GM18520 (cell line): ENCODE results near the gene KANK2.

Source experiments
- ATAC-seq: cut with Tn5 transposase; IDR thresholded peaks from one replicate; pipeline ENCODE4 v1.9.1; 2021; ENCODE audit not compliant: unreplicated experiment

KANK2 gene

DNA sequence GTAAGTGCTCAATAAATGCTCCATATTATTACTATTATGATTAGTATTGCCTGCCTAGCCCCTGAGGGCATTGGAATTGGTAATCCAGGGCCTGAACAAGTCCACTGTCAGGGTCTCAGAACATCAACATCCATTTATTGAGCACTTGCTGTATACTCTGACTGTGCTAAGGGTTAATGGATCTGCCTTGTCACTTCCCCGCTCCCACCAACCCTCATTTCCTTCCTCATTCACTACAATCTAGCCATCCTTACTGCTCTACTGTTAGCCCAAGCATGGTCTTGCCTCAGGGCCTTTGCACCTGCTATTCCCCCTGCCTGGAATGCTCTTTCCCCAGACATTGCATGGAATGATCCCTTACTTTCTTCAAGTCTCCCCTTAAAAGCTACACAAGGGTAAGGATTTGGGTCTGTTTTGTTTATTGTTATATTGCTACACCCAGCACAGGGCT, 29.4 kb upstream of the KANK2 start:
- ATAC-seq = no peak

DNA sequence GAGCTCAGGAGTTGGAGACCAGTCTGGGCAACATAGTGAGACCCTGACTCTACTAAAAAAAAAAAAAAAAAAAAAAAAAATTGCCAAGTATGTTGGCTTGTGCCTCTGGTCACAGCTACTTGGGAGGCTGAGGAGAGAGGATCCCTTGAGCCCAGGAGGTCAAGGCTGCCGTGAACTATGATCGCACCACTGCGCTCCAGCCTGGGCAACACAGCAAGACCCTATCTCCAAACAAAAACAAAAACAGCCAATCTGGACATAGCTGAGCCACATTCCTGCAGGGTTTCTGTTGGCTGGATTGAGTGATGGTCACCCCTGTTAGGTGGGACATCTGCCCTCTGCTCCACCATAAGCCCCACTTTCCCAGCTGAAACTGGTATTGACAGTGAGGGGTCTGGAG, 28.5 kb upstream of the KANK2 start:
- no peak for ATAC-seq

DNA sequence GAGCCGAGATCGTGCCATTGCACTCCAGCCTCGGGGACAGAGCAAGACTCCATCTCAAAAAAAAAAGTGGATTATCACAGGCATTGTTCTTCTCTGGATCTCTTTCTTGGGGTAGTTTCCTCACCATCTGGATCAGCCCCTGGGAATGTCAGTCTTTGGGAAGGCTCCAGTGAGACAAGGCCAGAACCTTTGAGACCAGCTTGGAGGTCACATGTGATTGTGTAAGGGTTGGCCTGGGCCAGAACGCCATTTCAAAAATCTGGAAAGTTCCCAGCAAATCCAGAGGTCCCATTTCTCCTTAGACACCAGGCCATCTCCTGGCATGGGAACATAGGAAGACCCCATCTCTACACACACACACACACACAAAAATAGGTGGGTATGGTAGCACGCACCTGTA, 27.8 kb upstream of the KANK2 start:
- ATAC-seq = no peak

DNA sequence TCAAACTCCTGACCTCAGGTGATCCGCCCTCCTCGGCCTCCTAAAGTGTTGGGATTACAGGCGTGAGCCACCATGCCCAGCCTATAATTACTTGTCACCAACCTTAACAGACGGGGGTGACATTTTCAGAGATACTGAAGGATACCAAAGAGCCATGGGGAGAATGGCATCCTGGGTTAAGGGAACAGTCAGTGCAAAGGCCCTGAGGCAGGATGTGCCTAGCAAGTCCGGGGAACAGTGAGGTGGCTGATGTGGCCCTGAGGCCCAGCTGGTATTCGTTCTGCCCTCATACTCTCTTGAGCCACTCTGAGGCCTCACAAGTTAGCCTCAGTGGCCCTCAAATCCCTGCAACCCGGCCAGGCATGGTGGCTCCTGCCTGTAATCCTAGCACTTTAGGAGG, 27.1 kb upstream of the KANK2 start:
- no peak for ATAC-seq

DNA sequence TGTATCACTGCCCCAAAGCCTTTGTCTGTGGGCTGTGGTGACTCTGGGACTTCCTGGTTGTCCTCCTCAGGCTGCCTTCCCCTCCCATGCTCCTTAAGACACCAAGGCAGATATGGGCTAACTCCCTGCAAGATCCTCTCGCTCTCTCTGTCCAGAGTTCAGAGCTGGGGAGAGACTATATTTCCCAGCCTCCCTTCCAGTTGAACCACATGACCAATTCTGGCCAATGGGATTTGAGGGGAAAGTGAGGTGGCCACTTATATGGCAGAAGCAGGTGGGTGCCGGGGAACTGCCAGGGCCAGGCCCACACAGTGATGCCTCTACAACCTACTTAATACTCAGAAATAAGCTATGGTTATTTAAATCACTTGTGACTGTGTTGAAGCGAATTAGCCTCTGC, 25.9 kb upstream of the KANK2 start:
- no peak for ATAC-seq

DNA sequence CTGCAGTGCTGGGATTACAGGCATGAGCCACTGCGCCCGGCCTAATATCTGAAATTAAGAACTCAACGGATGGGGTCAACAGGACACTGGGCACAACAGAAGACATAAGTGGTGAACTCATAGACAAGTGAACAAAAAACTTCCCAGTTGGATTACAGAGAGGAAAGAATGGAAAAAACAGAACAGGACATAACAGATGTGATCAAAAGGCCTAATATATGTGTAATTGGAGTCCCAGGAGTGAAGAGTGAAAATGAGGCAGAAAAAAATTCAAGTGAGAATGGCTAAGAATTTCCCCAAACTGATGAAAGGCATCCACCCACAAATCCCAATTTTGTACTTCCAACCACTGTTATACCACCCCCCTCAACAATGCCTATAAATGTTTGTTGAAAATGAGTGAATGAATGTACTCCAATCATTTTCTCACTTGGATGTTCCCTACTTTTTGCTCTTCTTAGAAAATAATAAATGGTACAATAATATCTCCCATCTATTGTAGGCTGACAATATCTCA, 23.8 kb upstream of the KANK2 start:
- no peak for ATAC-seq

DNA sequence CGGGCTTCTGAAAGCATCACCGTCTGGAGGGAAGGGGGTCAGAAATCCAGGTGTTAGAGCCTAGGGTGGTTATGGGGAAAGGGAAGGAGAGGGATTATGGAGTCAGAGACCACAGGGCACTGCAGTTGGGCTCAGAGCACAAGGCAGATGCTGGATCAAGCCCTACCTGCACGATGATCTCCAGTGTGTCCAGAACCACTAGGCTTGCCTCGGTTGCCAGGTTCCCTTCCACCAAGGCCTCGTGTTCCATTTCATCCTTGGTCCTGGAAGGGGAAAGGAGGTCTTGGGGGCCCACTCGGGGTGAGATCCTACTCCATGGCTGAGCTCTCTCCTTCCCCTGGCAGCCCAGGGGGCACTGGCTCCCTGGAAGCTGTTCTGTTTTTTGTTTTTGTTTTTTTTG, 17.0 kb upstream of the KANK2 start:
- no peak for ATAC-seq

DNA sequence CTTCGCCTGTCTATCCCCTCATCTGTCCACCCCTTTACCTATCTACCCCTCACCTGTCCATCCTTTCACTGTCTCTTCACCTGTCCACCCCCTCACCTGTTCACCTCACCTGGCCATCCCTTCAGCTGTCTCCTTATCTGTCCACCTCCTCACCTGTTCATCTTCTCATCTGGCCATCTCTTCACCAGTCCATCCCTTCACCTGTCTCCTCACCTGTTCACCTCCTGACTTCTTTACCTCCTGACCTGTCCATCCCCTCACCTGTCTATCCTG, 13.2 kb upstream of the KANK2 start:
- no peak for ATAC-seq

DNA sequence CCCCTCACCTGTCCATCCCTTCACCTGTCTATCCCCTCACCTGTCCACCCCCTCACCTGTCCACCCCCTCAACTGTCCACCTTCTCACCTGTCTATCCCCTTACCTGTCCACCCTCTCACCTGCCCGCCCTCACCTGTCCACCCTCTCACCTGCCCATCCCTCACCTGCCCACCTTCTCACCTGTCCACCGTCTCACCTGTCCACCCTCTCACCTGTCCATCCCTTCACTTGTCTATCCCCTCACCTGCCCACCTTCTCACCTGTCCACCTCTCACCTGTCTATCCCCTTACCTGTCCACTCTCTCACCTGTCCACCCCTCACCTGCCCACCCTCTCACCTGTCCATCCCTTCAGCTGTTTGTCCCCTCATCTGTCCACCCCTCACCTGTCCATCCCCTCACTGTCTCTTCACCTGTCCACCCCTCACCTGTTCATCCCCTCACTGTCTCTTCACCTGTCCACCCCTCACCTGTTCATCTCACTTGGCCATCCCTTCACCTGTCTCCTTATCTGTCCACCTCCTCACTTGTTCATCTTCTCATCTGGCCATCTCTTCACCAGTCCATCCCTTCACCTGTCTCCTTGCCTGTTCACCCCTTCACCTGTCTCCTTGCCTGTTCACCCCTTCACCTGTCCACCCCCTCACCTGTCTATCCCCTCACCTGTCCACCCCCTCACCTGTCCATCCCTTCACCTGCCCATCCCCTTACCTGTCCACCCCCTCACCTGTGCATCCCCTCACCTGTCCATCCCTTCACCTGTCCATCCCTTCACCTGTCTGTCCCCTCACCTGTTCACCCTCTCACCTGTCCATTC, 12.7 kb upstream of the KANK2 start:
- ATAC-seq = no peak

DNA sequence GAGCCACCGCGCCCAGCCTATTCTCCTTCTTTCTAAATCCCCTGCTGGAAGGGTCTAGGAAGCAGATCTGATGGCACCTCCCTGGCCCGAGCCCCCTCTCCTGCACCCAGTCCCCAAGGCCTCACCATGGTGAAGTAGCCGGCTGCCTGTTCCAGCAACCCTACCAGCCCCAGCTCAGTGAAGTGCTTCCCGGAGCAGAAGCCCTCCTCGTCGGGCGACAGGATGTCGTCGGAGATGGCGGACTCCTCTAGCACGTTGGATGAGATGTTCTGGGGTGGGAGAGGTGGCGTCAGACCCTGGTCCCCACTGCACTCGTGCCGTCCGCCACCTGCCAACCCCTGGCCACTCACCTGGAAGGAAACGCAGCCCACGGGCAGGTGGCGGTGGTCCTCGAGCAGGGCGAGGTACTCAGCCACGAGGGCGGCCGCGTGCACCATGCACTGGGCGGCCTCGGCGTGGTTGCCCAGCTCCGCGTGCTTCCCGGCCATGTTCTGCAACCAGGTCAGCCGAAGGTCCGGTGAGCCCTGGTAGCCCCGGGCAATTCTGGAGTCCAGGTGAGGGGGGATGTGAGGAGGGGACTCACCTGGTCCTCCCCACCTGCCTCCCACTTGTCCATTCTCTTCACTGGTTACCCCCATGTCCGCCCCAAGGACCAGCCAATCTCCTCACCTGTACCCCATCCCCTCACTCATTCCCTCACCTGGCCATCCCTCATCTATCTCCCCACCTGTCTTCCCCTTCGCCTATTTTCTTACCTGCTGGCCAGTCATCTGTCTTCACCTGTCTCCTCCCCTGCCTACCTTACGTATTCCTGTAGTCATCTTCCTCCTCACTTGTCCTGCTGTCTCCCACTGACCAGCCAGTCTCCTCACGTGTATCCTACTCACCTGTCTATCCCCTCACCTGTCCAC, 11.5 kb upstream of the KANK2 start:
- no peak for ATAC-seq

DNA sequence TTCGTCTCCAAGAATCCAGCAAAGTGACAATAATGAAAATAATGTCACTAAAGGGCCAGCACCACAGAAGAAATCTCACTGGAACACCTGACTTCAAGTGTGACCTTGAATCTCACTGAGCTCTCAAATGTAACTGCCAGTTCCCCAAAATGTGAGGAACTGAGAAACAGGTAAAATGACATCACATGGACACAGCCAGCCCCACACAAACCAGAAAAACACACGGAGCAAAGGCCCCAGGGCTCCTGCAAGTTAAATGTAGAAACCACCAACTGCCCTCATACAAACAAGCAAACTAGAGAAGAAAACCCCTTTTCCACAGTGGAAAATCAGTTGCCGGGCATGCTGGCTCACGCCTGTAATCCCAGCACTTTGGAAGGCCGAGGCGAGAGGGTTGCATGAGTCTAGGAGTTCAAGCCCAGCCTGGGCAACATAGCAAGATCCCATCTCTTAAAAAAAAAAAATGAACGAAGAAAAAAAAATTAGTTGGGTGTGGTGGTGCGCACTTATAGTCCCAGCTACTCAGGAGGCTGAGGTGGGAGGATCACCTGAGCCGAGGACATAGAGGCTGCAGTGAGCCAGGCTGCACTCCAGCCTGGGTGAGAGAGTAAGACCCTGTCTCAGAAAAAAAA, 8.7 kb upstream of the KANK2 start:
- ATAC-seq = no peak

DNA sequence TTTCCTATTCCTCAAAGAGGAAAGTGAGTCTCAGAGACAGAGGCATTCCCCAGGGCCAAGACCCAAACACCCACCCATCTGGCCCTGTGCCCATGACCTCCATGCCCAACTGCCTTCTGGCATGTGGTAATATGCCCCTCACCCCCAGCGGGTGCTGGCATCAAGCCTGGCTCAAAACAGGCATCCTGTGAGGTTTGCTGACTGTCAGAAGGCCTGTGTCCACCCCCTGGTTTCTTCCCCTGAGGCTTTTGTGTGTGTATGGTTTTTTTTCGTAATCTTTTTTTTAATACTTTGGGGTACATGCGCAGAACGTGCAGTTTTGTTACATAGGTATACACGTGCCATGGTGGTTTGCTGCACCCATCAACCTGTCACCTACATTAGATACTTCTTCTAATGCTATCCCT, 7.6 kb upstream of the KANK2 start:
- no peak for ATAC-seq

DNA sequence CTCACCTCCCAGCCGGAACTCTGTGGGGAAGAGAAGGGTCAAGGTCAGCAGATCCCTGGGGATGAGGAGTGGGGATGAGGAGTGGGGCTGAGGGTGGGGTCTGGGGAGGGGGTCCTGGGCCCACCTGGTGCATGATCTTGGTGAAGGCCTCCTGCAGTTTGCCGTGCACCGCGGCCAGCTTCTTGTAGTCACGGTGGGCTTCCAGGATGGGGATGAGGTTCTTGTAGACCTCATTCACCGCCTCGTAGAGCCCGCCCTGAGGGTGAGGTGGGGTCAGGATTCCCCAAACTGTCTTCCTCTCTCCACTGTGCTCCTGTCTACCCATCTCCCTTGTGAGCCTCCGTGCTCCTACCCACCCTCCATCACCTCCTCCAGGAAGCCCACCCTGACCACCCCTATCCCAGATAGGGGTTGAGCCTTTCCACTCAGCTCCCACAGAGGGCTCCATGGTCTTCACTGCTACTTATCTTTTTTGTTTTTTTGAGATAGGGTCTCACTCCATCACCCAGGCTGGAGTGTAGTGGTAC, 6.8 kb upstream of the KANK2 start:
- no peak for ATAC-seq

DNA sequence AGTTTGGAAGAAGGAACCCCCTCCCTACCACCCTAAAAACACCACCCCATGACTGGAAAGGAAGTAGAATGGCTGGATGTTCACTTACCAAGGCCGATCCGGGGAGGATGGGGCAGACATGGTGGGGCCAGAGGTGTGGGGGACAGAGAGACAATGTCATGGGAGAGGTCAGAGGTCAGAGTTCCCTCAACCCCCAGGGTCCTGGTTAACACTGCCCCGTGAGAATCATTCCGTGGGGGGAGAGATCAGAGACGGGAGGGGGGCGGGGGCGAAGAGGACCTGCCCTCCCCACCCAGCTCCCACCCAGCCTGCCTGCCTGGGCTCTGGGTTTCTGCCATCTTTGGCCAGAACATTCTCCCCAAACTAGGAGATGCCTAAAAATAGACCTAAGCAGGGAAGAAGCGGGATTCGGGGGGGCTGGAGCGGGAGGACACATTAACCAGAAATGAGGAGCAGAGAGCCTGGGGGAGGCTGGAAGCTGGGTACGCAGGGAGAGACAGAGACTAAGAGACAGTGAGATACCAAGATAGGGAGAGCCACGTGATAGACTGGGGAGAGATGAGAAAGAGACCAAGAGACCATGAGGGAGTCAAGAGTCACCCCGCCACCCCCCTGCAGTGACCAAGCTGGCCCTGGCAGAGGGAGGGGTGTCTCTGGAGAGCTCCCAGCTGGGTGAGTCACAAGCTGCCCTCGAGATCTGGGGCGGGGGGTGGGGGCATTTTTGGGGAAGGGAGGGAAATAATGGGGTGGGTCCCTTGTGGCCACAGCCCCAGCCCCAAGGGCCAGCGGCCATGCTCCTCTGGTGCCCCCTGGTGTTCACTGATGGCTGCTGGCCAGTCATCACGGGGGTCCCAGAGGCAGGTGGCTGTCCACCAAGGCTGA, 6.1 kb upstream of the KANK2 start:
- ATAC-seq = no peak

DNA sequence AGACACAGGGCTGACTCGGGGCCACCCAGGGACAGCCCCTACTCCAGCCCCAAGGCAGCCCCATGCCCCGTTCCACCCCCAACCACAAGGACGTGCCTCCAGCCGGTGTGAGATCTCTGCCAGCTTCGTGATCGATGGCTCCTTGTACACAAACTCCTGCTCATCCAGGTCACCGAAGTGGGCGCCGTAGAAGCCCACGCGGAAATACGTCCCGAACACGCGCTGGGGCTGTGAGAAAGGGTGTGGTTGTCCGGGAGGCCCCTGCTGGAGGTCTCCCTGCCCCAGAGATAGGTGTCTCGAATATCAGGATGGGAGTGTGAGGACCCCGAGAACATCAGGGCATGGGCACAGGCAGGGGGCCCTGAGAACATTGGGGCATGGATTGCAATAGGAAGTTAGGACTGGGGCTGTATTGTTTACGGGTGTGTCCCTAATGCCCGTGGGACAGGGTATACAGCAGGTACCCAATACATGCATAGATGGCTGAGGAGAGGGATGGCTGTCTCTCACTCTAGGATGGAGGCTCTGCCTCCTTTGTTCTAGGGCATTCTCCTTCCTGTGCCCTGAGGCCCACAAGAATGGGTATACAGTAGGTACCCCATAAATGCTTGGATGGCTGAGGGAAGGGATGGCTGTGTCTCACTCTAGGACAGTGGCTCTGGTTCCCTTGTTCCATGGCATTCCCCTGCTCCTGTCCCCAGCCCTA, 5.3 kb upstream of the KANK2 start:
- ATAC-seq = no peak

DNA sequence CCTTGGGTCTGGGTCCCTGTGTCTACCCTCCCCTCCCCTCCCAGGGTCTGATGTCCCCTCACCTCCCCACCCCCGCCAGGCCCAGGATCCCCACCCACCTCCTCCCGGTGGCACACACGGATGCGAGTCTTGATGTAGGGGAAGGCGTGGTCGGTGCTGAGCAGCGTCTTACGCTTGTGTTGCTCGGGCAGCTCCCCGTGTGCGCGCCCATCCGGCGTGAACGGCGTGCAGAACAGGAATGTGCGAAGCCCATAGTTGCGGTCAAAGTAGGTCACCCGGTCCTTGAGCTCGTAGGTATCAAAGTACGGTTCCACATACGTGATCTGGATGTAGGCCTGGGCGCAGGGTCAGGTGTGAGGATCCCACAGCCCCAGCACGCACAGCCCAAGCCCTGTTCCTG, 4.4 kb upstream of the KANK2 start:
- ATAC-seq = no peak

DNA sequence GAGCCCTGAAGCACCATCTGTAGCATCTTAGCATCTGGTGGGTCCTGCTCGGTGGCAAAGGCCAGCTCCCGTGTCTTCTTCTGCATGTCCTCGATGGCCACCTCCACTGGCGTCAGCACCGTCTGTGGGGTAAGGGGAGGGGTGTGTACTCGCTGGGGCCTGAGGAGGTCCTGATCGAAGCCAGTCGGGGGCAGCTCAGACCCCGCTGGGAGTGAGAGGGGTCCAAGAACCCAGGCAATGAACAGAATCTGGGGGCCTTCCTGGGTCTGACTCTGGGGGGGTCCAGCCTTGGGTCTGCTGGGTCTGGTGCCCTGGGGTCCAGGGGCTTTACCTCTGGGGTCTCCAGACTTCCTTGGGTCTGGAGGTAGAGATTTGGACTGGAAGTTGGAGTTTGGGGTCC, 3.6 kb upstream of the KANK2 start:
- ATAC-seq = no peak

DNA sequence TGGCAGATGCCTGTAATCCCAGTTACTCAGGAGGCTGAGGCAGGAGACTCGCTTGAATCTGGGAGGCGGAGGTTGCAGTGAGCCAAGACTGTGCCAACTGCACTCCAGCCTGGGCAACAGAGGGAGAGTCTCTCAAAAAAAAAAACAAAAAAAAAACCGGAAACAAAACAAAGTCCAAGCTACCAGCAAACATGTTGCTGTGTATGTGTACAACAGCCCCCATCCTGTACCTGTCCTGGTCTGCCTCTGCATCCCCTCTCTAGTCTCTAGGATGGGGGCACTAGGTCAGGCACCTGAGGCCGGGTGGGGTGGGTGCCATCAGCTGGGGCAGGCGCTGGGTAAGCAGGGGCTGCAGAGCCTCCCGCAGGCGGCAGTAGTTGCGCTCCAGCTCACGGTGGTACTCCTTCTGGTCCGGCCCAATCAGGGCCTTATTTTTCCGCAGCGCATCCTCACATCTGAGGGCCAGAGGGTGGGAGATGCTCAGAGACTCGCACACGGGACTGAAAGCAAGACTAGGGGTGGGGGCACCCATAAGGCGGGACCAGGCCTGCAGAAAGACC, 2.8 kb upstream of the KANK2 start:
- ATAC-seq = no peak

DNA sequence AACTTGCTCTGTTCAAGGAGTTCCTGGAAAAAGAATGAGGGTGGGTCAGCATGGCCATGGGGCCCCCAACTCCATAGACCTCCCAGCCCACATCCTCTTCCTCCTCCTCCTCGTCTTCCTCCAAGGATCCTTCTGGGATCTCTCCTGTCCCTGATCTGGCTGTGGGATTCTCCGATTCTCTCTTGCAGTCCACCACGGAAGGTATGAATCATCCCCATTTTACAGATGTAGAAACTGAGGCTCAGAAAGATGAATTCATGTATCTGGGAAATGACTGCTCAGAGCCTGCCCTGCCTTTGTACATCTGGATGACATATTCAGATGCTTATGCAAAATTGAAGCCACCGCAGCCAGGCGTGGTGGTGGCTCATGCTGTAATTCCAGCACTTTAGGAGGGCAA, 2.2 kb upstream of the KANK2 start:
- ATAC-seq = no peak
